RCC 7860 (cell line): ENCODE measurements around the gene ACTR8.

Source experiments
- DNase-seq: peaks from one replicate; pipeline ENCODE4 v3.0.0-alpha.2; 2015; ENCODE audit warnings: low spot score
- FAIRE-seq: peaks from 2 replicates; lab custom pipeline; 2012; peaks lifted over from hg19 to GRCh38; lab: Jason Lieb, UNC

The ACTR8 gene

GRCh38 chr3:53865732-53866499, 16.0 kb downstream of the ACTR8 start:
- no peak for DNase-seq
- no peak for FAIRE-seq

- DNase-seq = no peak
- FAIRE-seq = no peak
Observed at GRCh38 chr3:53863145-53863544, 18.8 kb downstream of the ACTR8 start.

- no peak for FAIRE-seq
- DNase-seq = no peak
Observed at GRCh38 chr3:53862241-53862640, 19.7 kb downstream of the ACTR8 start.

GRCh38 chr3:53860196-53860595, 21.8 kb downstream of the ACTR8 start:
- no peak for DNase-seq
- FAIRE-seq = no peak

GRCh38 chr3:53859178-53859577, 22.8 kb downstream of the ACTR8 start:
- FAIRE-seq = no peak
- DNase-seq = no peak

GRCh38 chr3:53858096-53858741, 23.7 kb downstream of the ACTR8 start:
- DNase-seq (no peak), FAIRE-seq (no peak)

- FAIRE-seq (no peak), DNase-seq (no peak)
Observed at GRCh38 chr3:53856964-53857363, 25.0 kb downstream of the ACTR8 start.

GRCh38 chr3:53850895-53851294, 31.1 kb downstream of the ACTR8 start:
- no peak for FAIRE-seq
- DNase-seq = no peak

GRCh38 chr3:53849916-53850315, 32.0 kb downstream of the ACTR8 start:
- FAIRE-seq (no peak), DNase-seq (no peak)

GRCh38 chr3:53846851-53847155, 35.1 kb downstream of the ACTR8 start:
- DNase-seq (no peak), FAIRE-seq (no peak)

- FAIRE-seq (no peak), DNase-seq (no peak)
Observed at GRCh38 chr3:53846134-53846850, 35.7 kb downstream of the ACTR8 start, which contains the start of the genes CHDH and IL17RB. TSS of gene CHDH (minus strand) at chr3:53846419. CDS start at chr3:53824008, 22,411 bp downstream. TSS of gene IL17RB (plus strand) at chr3:53846568. CDS start at chr3:53846589, 21 bp downstream.

GRCh38 chr3:53845881-53846133, 36.1 kb downstream of the ACTR8 start:
- no peak for FAIRE-seq
- no peak for DNase-seq

- no peak for DNase-seq
- FAIRE-seq = no peak
Observed at GRCh38 chr3:53845103-53845880, 36.7 kb downstream of the ACTR8 start.

- no peak for DNase-seq
- no peak for FAIRE-seq
Observed at GRCh38 chr3:53844262-53845102, 37.5 kb downstream of the ACTR8 start.

- FAIRE-seq = no peak
- DNase-seq = no peak
Observed at GRCh38 chr3:53843195-53844177, 38.5 kb downstream of the ACTR8 start.

GRCh38 chr3:53842436-53843194, 39.3 kb downstream of the ACTR8 start:
- DNase-seq (no peak), FAIRE-seq (no peak)

GRCh38 chr3:53841296-53841695, 40.7 kb downstream of the ACTR8 start:
- FAIRE-seq (no peak), DNase-seq (no peak)

GRCh38 chr3:53837331-53837730, 44.6 kb downstream of the ACTR8 start:
- DNase-seq = no peak
- no peak for FAIRE-seq
